ENCODE measurements around the gene FANCD2.

The FANCD2 gene

GRCh38 chr3:9976721-9977709 lies 49.2 kb upstream of the FANCD2 start (continued):
- TF ChIP-seq ZNF155 (tag by site-specific recombination; IDR thresholded peaks at IDR 0.05): no peak
- no peak for TF ChIP-seq ZNF148 (tag by site-specific recombination; IDR thresholded peaks at IDR 0.05; ENCODE audit: borderline replicate concordance)
- 0 out of 2 replicates have a peak, but pooled peaks have one; percentile 12 for TF ChIP-seq ZNF664 (tag by site-specific recombination; IDR thresholded peaks at IDR 0.05)
- peak; percentile 70 for TF ChIP-seq PRDM10 (tag by site-specific recombination; IDR thresholded peaks at IDR 0.05)
- peak; percentile 93 for TF ChIP-seq ZNF184 (tag by site-specific recombination; IDR thresholded peaks at IDR 0.05)
- peak; percentile 64 for TF ChIP-seq ZNF341 (tag by site-specific recombination; IDR thresholded peaks at IDR 0.05; ENCODE audit: low read depth)
- no peak for TF ChIP-seq ZNF792 (tag by site-specific recombination; IDR thresholded peaks at IDR 0.05)
- 0 out of 2 replicates have a peak, but pooled peaks have one; percentile 5 for TF ChIP-seq ZNF654 (tag by site-specific recombination; IDR thresholded peaks at IDR 0.05; ENCODE audit: low read depth)
- peak; percentile 67; the same call in 1 of the 2 replicates for TF ChIP-seq ZNF561 (tag by site-specific recombination; IDR thresholded peaks at IDR 0.05; ENCODE audit: borderline replicate concordance)
- peak; percentile 97 for TF ChIP-seq SP7 (tag by site-specific recombination; IDR thresholded peaks at IDR 0.05)
- TF ChIP-seq GLIS1 (tag by site-specific recombination; IDR thresholded peaks at IDR 0.05): peak; percentile 54; the same call in 1 of the 2 replicates
- TF ChIP-seq ZFP37 (tag by site-specific recombination; IDR thresholded peaks at IDR 0.05): 0 out of 2 replicates have a peak, but pooled peaks have one; percentile 45
- 0 out of 2 replicates have a peak, but pooled peaks have one; percentile 44 for TF ChIP-seq ZBTB1 (tag by site-specific recombination; IDR thresholded peaks at IDR 0.05)
- no peak for TF ChIP-seq ZNF596 (tag by site-specific recombination; IDR thresholded peaks at IDR 0.05)
- no peak for TF ChIP-seq ZNF701 (tag by site-specific recombination; IDR thresholded peaks at IDR 0.05)
- TF ChIP-seq PRDM4 (tag by site-specific recombination; IDR thresholded peaks at IDR 0.05): peak; percentile 74
- TF ChIP-seq ZNF324 (tag by site-specific recombination; IDR thresholded peaks at IDR 0.05): 0 out of 2 replicates have a peak, but pooled peaks have one; percentile 73
- TF ChIP-seq TRIM28 (IDR thresholded peaks at IDR 0.05; ENCODE audit: borderline replicate concordance, low read length): peak; percentile 88; the same call in 1 of the 2 replicates
- no peak for TF ChIP-seq ZNF19 (tag by site-specific recombination; IDR thresholded peaks at IDR 0.05; ENCODE audit: low read depth)
- TF ChIP-seq TSHZ1 (tag by site-specific recombination; IDR thresholded peaks at IDR 0.05; ENCODE audit: borderline replicate concordance): peak; percentile 96
- no peak for TF ChIP-seq ZSCAN18 (tag by site-specific recombination; IDR thresholded peaks at IDR 0.05)
- TF ChIP-seq BCL11B (tag by site-specific recombination; IDR thresholded peaks at IDR 0.05; ENCODE audit: low read depth): no peak
- TF ChIP-seq SETDB1 (IDR thresholded peaks at IDR 0.05; ENCODE audit: insufficient read length, low read length): no peak
